Measurements from ENCODE around the gene FIZ1.

FIZ1 gene

GRCh38 chr19:55597501-55597921, 1.8 kb downstream of the FIZ1 start:
- DNase-seq (ENCODE audit: low spot score): no peak
- TF ChIP-seq, protein P1, sequence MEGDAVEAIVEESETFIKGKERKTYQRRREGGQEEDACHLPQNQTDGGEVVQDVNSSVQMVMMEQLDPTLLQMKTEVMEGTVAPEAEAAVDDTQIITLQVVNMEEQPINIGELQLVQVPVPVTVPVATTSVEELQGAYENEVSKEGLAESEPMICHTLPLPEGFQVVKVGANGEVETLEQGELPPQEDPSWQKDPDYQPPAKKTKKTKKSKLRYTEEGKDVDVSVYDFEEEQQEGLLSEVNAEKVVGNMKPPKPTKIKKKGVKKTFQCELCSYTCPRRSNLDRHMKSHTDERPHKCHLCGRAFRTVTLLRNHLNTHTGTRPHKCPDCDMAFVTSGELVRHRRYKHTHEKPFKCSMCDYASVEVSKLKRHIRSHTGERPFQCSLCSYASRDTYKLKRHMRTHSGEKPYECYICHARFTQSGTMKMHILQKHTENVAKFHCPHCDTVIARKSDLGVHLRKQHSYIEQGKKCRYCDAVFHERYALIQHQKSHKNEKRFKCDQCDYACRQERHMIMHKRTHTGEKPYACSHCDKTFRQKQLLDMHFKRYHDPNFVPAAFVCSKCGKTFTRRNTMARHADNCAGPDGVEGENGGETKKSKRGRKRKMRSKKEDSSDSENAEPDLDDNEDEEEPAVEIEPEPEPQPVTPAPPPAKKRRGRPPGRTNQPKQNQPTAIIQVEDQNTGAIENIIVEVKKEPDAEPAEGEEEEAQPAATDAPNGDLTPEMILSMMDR (IDR thresholded peaks at IDR 0.05; ENCODE audit: borderline replicate concordance, control extremely low read depth, extremely low read depth, insufficient read depth, missing control alignments): no peak
- in situ Hi-C loops (cut with MboI; ENCODE audit: low sequenced_read_pairs, unreplicated experiment): no loop called here

- DNase-seq (ENCODE audit: low spot score): no peak
- in situ Hi-C loops (cut with MboI; ENCODE audit: low sequenced_read_pairs, unreplicated experiment): no loop called here
- TF ChIP-seq, protein P1 (IDR thresholded peaks at IDR 0.05; ENCODE audit: borderline replicate concordance, control extremely low read depth, extremely low read depth, insufficient read depth, missing control alignments): no peak
These were observed 3.0 kb downstream of the FIZ1 start for GRCh38 chr19:55596304-55596703.

DNA sequence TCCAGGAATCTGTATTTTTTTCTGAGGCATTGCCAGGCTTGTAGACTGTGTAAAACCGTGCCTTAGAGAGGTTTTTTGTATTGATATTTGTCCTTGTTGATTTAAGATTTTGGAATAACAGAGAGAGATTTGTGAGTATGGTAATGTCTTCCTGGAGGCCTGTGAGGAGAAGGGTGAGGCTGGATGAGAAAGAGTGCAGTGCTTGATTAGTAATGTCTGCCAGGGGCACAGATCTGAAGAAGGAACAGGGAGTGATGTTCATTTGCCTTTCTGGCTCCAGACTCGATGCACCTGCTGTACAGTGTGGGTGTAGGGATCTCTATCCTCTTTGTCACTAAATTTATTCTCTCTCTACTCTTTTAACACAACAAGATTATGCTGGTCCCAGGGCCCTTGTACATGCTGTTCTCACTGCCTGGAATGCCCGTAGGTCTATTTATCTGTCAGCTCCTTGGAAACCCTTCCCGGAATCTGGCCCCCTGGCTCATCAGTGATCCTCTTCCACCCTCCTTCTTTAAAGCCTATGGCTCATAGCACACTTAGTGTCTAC, 4.2 kb downstream of the FIZ1 start:
- in situ Hi-C loops (cut with MboI; ENCODE audit: low sequenced_read_pairs, unreplicated experiment): no loop called here
- TF ChIP-seq, protein P1 (IDR thresholded peaks at IDR 0.05; ENCODE audit: borderline replicate concordance, control extremely low read depth, extremely low read depth, insufficient read depth, missing control alignments): no peak
- DNase-seq (ENCODE audit: low spot score): no peak

DNA sequence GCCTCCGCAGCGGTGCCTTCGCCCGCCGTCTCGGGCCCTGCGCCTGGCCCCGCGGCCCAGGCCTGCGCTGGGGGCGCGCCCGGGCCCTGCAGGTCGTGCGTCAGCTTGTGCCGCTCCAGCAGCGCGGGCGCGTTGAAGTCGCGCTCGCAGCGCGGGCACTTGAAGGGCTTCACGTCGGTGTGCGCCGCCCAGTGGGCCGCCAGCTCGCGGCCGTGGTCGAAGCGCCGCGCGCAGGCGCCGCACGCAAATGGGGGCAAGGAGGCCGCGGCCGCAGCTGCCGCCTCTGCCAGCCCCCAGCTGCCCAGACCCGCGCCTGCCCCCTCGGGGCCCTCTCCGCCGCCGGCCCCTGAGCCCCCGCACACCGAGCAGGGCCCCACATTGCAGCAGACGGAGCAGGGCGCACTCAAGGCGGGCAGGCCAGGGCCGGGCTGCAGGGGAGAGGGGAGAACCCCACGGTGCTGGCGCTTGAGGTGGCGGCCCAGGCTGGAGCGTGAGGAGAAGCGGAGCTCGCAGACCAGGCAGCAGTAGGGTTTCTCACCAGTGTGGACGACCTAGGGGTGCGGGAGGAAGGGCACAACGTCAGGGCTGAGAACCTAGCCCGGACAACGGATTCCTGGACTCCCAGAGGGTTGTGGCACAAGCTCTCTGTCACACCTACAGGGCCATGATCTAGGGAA, 6.1 kb downstream of the FIZ1 start:
- no peak for DNase-seq (ENCODE audit: low spot score)
- TF ChIP-seq, protein P1 (IDR thresholded peaks at IDR 0.05; ENCODE audit: borderline replicate concordance, control extremely low read depth, extremely low read depth, insufficient read depth, missing control alignments): no peak
- in situ Hi-C loops (cut with MboI; ENCODE audit: low sequenced_read_pairs, unreplicated experiment): no loop called here

DNA sequence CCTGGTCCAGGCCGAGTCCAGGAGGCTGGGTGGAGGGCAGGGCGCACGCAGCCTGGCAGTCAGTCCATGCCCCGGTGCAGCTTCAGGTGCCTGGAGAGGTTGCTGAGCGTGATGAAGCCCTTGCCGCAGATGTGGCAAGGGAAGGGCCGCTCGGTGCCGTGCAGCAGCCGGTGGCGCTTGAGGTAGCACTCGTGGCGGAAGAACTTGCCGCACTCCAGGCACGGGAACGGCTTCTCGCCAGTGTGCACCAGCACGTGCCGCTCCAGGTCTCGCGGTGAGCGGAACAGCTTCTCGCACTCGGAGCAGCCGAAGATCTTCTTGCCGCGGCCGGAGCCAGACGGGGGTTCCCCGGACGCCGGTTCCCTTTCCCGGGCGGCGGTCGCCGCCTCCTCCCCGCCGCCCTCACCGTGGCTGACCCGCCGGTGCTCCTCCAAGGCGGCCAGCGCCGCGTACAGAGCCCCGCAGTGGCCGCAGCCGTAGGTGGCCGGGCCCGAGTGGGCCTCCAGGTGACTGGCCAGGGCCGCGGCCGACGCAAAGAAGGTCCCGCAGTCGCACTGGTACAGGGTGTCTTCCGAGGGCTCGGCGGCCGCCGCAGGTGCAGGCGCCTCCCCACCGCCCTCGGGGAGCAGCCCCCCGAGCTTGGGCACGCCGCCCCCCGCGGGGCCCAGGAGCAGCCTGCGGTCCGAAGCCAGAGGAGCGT, 6.8 kb downstream of the FIZ1 start:
- TF ChIP-seq, protein P1 (IDR thresholded peaks at IDR 0.05; ENCODE audit: borderline replicate concordance, control extremely low read depth, extremely low read depth, insufficient read depth, missing control alignments): no peak
- in situ Hi-C loops (cut with MboI; ENCODE audit: low sequenced_read_pairs, unreplicated experiment): no loop called here
- DNase-seq (ENCODE audit: low spot score): no peak

DNA sequence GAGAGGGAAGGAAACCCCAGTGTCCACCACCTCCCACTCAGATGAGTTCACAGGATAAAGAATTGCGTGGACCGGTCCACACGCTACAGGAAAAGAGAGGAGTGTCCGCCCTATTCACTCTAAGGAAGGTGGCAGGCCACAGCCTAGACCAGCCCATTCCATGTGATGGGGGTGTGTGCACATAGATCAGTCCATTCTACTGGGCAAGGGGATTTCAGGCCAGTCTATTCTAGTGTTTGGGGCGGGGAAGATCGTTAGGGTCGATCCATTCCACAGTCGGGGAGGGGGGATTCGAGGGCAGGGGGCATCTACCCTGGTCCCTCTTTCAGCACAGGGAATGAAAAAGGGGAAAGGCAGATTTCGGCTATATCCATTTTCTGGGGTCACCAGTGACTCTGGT, 7.8 kb downstream of the FIZ1 start:
- in situ Hi-C loops (cut with MboI; ENCODE audit: low sequenced_read_pairs, unreplicated experiment): no loop called here
- DNase-seq (ENCODE audit: low spot score): no peak
- TF ChIP-seq, protein P1 (IDR thresholded peaks at IDR 0.05; ENCODE audit: borderline replicate concordance, control extremely low read depth, extremely low read depth, insufficient read depth, missing control alignments): no peak

Measured in GM13976 (cell line).